Cerebellar nuclear complex (tissue), 1 donor: ENCODE data around the gene BATF3.

Source experiments
- DNase-seq, 2 experiments: peaks; one replicate each; lab custom pipeline; 2025; lab: John Stamatoyannopoulos, UW

BATF3 gene

GRCh38 chr1:212703991-212704564 lies 4.4 kb upstream of the BATF3 start:
- DNase-seq, result no peak

GRCh38 chr1:212702672-212703071 lies 3.0 kb upstream of the BATF3 start:
- DNase-seq, result no peak

GRCh38 chr1:212701910-212702309 lies 2.3 kb upstream of the BATF3 start:
- DNase-seq, result no peak

- no peak for DNase-seq
Observed at GRCh38 chr1:212700892-212701819, 1.5 kb upstream of the BATF3 start.

- DNase-seq, result no peak
Observed at GRCh38 chr1:212700223-212700891, 717 bp upstream of the BATF3 start.

GRCh38 chr1:212699104-212699624 lies 476 bp downstream of the BATF3 start:
- no peak for DNase-seq

GRCh38 chr1:212698467-212699103 lies 1.1 kb downstream of the BATF3 start:
- DNase-seq, result no peak

GRCh38 chr1:212696721-212697331 lies 2.8 kb downstream of the BATF3 start:
- no peak for DNase-seq

- no peak for DNase-seq
Observed at GRCh38 chr1:212692774-212693644, 6.6 kb downstream of the BATF3 start.

- DNase-seq, result no peak
Observed at GRCh38 chr1:212691561-212692071, 8.0 kb downstream of the BATF3 start.

GRCh38 chr1:212690816-212691403 lies 8.7 kb downstream of the BATF3 start:
- no peak for DNase-seq

- DNase-seq, result no peak
Observed at GRCh38 chr1:212689758-212690529, 9.7 kb downstream of the BATF3 start.

- no peak for DNase-seq
Observed at GRCh38 chr1:212689196-212689725, 10.4 kb downstream of the BATF3 start.

GRCh38 chr1:212688341-212689047 lies 11.1 kb downstream of the BATF3 start:
- no peak for DNase-seq

GRCh38 chr1:212687811-212688210 lies 11.8 kb downstream of the BATF3 start:
- DNase-seq, result no peak

- DNase-seq, result no peak
Observed at GRCh38 chr1:212686591-212686990, 13.0 kb downstream of the BATF3 start.

GRCh38 chr1:212686069-212686468 lies 13.6 kb downstream of the BATF3 start:
- no peak for DNase-seq

GRCh38 chr1:212685429-212685828 lies 14.2 kb downstream of the BATF3 start:
- DNase-seq, result no peak
